HUES64 (cell line): ENCODE measurements around the gene CLP1. TPM values are rescaled to one million over a fixed set of nuclear protein-coding genes. Genes with fewer than 3 reads are reported as not detected.

Experiments used
- H3K27ac ChIP-seq: 2 replicates; pipeline ENCODE4 v1.7.0; 2013; ENCODE audit warnings: low read depth, low read length, inconsistent platforms
- H3K27me3 ChIP-seq: 2 replicates; pipeline ENCODE4 v1.6.1; 2013; ENCODE audit warnings: mild to moderate bottlenecking, low read length; ENCODE audit not compliant: insufficient read depth
- H3K36me3 ChIP-seq: 2 replicates; pipeline ENCODE4 v1.6.1; 2013; ENCODE audit warnings: mild to moderate bottlenecking, low read length; ENCODE audit not compliant: insufficient read depth
- H3K4me1 ChIP-seq: 2 replicates; pipeline ENCODE4 v1.6.1; 2013; ENCODE audit warnings: mild to moderate bottlenecking, low read length, moderate library complexity; ENCODE audit not compliant: insufficient read depth
- H3K4me3 ChIP-seq: 2 replicates; pipeline ENCODE4 v1.5.1; 2013; ENCODE audit warnings: mild to moderate bottlenecking, low read length, moderate library complexity
- H3K9ac ChIP-seq: 2 replicates; pipeline ENCODE4 v1.6.1; 2013; ENCODE audit warnings: mild to moderate bottlenecking, low read depth, low read length
- H3K9me3 ChIP-seq: 2 replicates; pipeline ENCODE4 v1.6.1; 2013; ENCODE audit warnings: low read depth, low read length; ENCODE audit not compliant: insufficient read depth
- WGBS: fragments of 150-250, 120-280 bp; methylation state at CpG from one replicate; pipeline ENCODE4 v1.1.7; 2013; ENCODE audit warnings: missing lambda C conversion rate; 5-methylcytosine and 5-hydroxymethylcytosine counted together
- polyA plus RNA-seq, 2 experiments: library from polyadenylated mRNA; stranded (reverse); fragments of 50-300 nt; gene quantifications; one replicate each; pipeline ENCODE4 v1.2.3, GENCODE V29; 2013

Gene CLP1
- 22.2 TPM for polyA plus RNA-seq (2013, experiment 1 of 2)
- 20.9 TPM for polyA plus RNA-seq (2013, experiment 2 of 2)

DNA sequence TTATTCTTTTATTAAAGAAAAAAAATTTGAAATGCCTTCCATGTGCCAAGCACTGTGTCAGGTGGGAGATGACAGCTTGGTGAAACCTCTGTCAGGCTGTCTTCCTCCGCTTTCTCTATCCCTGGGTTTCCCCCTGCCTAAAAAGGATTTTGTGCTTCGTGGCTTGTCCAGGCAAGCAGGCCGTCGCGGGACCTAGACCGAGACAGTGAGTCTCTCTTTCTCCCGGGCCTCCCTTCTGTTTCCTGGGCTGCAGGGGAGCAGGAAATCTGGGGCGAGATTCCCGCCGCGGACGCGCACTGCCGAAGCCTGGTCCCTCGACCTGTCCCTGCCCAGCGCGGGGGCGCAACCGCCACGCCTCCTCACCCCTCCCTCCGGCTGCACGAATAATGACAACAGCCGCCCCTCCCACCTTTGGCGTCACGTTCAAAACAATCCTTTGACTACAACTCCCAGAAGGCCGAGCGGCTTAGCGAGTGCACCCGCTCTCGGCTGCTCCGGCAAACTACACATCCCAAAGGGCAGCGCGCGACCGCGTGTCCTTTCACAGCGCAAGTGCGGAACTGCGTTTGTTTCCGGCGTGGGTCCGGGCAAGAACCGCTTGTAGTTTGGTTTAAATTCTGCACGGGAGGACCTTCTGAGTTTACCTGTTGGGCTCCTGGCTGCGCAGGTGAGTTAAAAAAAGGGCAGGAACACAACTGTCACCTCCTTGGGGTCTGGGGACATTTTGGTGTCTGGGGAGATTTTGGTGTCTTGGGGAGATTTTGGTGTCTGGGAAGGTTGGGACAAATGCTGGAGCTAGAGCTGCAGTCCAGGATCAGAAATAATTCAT lies at the start of gene CLP1:
CLP1 (plus strand) TSS at position 569 of the 829 bp plus-strand sequence. CDS start 1,715 bp downstream, outside the sequence.
- Histone ChIP-seq H3K27me3 (0 out of 2 replicates have a peak, but pooled peaks cover 2% of the 10 kb centered on the region), H3K4me1 (peaks cover 8% of the 10 kb centered on the region; the same call in 1 of the 2 replicates), H3K9me3 (no peaks in the 10 kb centered on the region), H3K9ac (peak within 1 kb of the TSS; percentile 83), H3K4me3 (peak within 1 kb of the TSS; percentile 86), H3K36me3 (peaks cover 30% of the 10 kb centered on the region), H3K27ac (peak within 1 kb of the TSS; percentile 11; the same call in 1 of the 2 replicates)
- WGBS: 1% methylated on average over 45 of the region's 45 CpGs

DNA sequence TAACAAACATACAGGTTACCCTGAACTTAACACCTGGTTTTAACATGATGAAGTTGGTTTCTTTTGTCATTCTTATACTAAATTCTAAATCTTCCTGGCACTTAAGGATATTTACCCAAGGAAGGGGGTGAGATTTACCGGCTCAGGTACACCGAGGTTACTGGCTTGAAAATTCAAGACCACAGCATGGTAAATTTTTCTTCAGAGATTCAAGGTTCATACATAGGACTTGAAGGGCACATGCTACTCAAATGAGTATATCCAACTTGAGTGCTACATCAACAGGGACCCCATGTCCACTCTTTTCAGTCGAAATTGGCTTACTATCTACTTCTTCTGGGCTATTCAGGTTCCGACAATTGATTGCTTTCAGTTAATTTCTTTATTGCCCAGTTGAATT lies 47.4 kb upstream of the CLP1 start:
- no peaks in the 10 kb centered on the region for H3K9me3 ChIP-seq
- H3K36me3 ChIP-seq: peaks cover 62% of the 10 kb centered on the region
- no peaks in the 10 kb centered on the region for H3K27me3 ChIP-seq
- H3K27ac ChIP-seq: no peak overlapping the region
- H3K4me1 ChIP-seq: no peaks in the 10 kb centered on the region
- H3K4me3 ChIP-seq: no peak overlapping the region
- WGBS: 82% methylated on average over 4 of the region's 4 CpGs
- no peak overlapping the region for H3K9ac ChIP-seq

GRCh38 chr11:57614234-57614772 lies 43.3 kb upstream of the CLP1 start:
- H3K4me1 ChIP-seq: no peaks in the 10 kb centered on the region
- no peaks in the 10 kb centered on the region for H3K27me3 ChIP-seq
- no peak overlapping the region for H3K4me3 ChIP-seq
- peaks cover 41% of the 10 kb centered on the region for H3K36me3 ChIP-seq
- H3K9me3 ChIP-seq: 0 out of 2 replicates have a peak, but pooled peaks cover 2% of the 10 kb centered on the region
- WGBS: 78% methylated on average over 10 of the region's 10 CpGs
- no peak overlapping the region for H3K9ac ChIP-seq
- H3K27ac ChIP-seq: no peak overlapping the region

GRCh38 chr11:57615308-57615707 lies 42.3 kb upstream of the CLP1 start:
- no peaks in the 10 kb centered on the region for H3K4me1 ChIP-seq
- H3K27me3 ChIP-seq: no peaks in the 10 kb centered on the region
- H3K36me3 ChIP-seq: peaks cover 37% of the 10 kb centered on the region
- H3K9me3 ChIP-seq: peaks cover 10% of the 10 kb centered on the region
- H3K4me3 ChIP-seq: no peak overlapping the region
- no peak overlapping the region for H3K9ac ChIP-seq
- no peak overlapping the region for H3K27ac ChIP-seq
- 89% methylated on average over 1 of the region's 1 CpG for WGBS

DNA sequence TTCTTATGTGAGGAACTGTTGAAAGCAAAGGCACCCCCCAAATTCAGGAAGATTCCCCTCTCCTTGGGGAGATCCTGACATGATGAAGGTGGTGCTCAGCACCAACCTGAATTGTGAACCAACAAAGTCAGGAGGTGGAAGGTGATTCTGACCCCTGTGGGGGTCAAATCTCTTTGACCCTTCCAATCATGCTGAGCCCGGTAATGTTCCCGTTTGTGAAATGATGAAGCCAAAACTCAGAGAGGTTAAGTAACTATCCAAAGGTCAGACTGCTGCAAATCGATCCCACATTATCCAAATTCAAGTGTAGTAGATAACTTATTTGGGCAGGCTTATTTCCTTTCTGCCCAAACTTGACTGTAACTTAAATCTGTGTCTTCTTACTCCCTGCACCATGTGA lies 41.0 kb upstream of the CLP1 start:
- Histone ChIP-seq H3K27ac (no peak overlapping the region), H3K9ac (no peak overlapping the region), H3K4me3 (no peak overlapping the region), H3K9me3 (peaks cover 10% of the 10 kb centered on the region), H3K4me1 (no peaks in the 10 kb centered on the region), H3K27me3 (no peaks in the 10 kb centered on the region), H3K36me3 (peaks cover 32% of the 10 kb centered on the region)
- WGBS: 96% methylated on average over 3 of the region's 3 CpGs

DNA sequence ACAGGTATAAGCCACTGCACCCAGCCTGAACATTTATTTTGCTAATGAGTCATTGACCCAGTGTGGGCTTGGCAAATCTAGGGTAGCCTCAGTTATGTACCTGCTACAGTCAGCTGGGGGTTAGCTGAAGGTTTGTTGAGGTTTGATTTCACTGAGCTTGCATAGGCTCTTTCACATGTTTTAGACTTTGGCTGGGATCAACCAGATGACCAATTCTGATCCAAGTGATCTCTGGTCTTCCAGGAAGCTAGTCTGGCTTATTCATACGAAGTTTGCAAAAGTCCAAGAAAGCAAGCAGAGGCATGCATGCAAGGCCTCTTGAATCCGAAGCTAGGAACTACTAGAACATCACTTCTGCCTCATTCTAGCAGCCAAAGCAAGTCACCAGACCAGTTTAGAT lies 39.1 kb upstream of the CLP1 start:
- Histone ChIP-seq H3K36me3 (peaks cover 20% of the 10 kb centered on the region), H3K4me3 (no peak overlapping the region), H3K27me3 (no peaks in the 10 kb centered on the region), H3K9ac (no peak overlapping the region), H3K9me3 (peaks cover 10% of the 10 kb centered on the region), H3K27ac (no peak overlapping the region), H3K4me1 (no peaks in the 10 kb centered on the region)
- WGBS: 90% methylated on average over 2 of the region's 2 CpGs

- peaks cover 12% of the 10 kb centered on the region for H3K36me3 ChIP-seq
- no peak overlapping the region for H3K9ac ChIP-seq
- no peak overlapping the region for H3K27ac ChIP-seq
- no peaks in the 10 kb centered on the region for H3K4me1 ChIP-seq
- no peak overlapping the region for H3K4me3 ChIP-seq
- H3K9me3 ChIP-seq: peaks cover 10% of the 10 kb centered on the region
- 91% methylated on average over 2 of the region's 2 CpGs for WGBS
- H3K27me3 ChIP-seq: no peaks in the 10 kb centered on the region
Measured at GRCh38 chr11:57619331-57619730, 38.2 kb upstream of the CLP1 start.

DNA sequence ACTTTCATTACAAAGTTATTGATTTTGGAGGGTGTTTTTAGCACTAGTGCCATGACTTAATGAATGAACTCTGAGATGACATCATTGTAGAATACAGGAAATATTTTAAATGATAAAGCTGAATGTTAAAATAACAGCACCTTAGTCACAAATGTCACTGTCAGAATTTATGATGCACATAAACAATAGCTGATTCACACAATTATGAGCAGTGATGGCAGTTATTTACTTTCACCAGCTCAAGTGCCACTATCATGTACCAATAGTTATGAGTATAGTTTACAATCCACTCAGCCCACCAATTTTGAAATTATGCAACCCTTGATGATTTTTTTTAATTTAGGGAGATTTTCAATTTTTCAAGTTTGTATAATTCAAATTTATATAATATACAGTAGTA lies 37.1 kb upstream of the CLP1 start:
- H3K4me1 ChIP-seq: no peaks in the 10 kb centered on the region
- peaks cover 2% of the 10 kb centered on the region; the same call in 1 of the 2 replicates for H3K36me3 ChIP-seq
- H3K9ac ChIP-seq: no peak overlapping the region
- no peak overlapping the region for H3K27ac ChIP-seq
- H3K27me3 ChIP-seq: no peaks in the 10 kb centered on the region
- no peak overlapping the region for H3K4me3 ChIP-seq
- H3K9me3 ChIP-seq: peaks cover 10% of the 10 kb centered on the region

GRCh38 chr11:57622263-57622662 lies 35.3 kb upstream of the CLP1 start:
- no peaks in the 10 kb centered on the region for H3K4me1 ChIP-seq
- no peak overlapping the region for H3K27ac ChIP-seq
- no peak overlapping the region for H3K9ac ChIP-seq
- no peaks in the 10 kb centered on the region for H3K27me3 ChIP-seq
- 61% methylated on average over 3 of the region's 3 CpGs for WGBS
- peaks cover 10% of the 10 kb centered on the region for H3K9me3 ChIP-seq
- H3K4me3 ChIP-seq: no peak overlapping the region
- peaks cover 2% of the 10 kb centered on the region; the same call in 1 of the 2 replicates for H3K36me3 ChIP-seq

DNA sequence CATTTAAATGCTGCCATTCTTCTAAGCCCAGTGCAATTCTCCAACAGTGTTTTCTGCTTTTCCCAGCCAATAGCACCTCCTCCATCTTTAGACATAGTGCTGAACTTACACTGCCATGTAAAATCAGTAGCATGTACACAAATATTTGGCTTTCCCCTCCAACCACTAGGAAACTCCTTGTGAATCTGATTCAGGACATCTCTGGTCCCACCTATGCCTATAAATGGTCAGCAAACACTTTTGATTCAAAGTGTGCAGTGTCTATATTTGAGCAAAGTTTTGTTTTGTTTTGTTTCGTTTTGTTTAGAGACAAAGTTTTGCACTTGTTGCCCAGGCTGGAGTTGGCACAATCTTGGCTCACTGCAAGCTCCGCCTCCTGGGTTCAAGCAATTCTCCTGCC lies 32.7 kb upstream of the CLP1 start:
- Histone ChIP-seq H3K4me1 (no peaks in the 10 kb centered on the region), H3K9me3 (peaks cover 3% of the 10 kb centered on the region), H3K9ac (no peak overlapping the region), H3K27ac (no peak overlapping the region), H3K36me3 (peaks cover 1% of the 10 kb centered on the region; the same call in 1 of the 2 replicates), H3K4me3 (no peak overlapping the region), H3K27me3 (no peaks in the 10 kb centered on the region)
- 98% methylated on average over 2 of the region's 2 CpGs for WGBS

DNA sequence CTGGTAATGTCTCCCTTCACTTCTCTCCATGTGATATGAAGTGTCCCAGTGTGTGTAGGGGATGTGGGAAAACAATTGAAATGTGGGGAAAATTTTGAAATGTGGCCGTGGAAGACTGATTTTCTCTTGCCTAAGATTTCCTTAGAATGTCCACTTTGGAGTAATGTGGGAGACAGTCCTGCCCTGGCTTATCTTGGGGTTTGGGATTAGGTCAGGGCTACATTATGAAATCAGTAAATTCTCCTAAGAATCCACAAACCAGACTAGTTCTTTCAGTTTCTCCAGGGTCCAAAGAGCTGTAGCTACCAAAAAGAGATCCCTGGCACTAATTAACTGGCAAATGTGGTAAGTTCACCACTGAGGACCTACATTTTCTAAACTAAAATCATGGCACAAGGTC lies 30.7 kb upstream of the CLP1 start:
- H3K4me3 ChIP-seq: no peak overlapping the region

More for the DNA sequence above, 30.7 kb upstream of the CLP1 start:
- Histone ChIP-seq H3K4me1 (no peaks in the 10 kb centered on the region), H3K27me3 (no peaks in the 10 kb centered on the region), H3K27ac (no peak overlapping the region), H3K9ac (no peak overlapping the region), H3K36me3 (no peaks in the 10 kb centered on the region), H3K9me3 (no peaks in the 10 kb centered on the region)
- WGBS: 91% methylated on average over 1 of the region's 1 CpG
